Measurements from ENCODE around the gene BLVRA. TPM values are rescaled to one million over a fixed set of nuclear protein-coding genes. Genes with fewer than 3 reads are reported as not detected.
"Not testable (repeated sequence)": the region's sequence is repeated elsewhere in the genome, so short reads cannot be mapped to it uniquely, and the experiment has no call there.

BLVRA gene
- total and polyA plus RNA-seq, 10 of the 15 experiments (the other 5 are each of a cell fraction or from before 2014, with no cell fraction given), result 63.3 to 198 (median 102) TPM

DNA sequence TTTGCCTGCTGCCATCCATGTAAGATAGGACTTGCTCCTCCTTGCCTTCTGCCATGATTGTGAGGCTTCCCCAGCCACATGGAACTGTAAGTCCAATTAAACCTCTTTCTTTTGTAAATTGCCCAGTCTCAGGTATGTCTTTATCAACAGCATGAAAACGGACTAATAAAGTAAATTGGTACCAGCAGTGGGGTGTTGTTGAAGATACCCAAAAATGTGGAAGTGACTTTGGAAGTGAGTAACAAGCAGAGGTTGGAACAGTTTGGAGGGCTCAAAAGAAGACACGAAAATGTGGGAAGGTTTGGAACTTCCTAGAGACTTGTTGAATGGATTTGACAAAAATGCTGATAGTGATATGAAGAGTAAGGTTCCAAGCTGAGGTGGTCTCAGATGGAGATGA, 42.5 kb upstream of the BLVRA start:
- H3K9me3 ChIP-seq (replicated peaks; ENCODE audit: control insufficient read depth, insufficient read depth, low read length); DNase-seq (ENCODE audit: low read depth, low spot score); in situ Hi-C loops (cut with MboI); H3K27ac ChIP-seq (ENCODE audit: control insufficient read depth, insufficient read depth); POLR2A ChIA-PET; BruUV-seq (replicated peaks); FAIRE-seq; H2AFZ ChIP-seq (ENCODE audit: control insufficient read depth, low read depth, low read length); H3K27me3 ChIP-seq (replicated peaks in 1 of 2; ENCODE audit: control insufficient read depth in 2 of 2, insufficient read depth in 2 of 2, low read length in 1 of 2); ATAC-seq; H3K4me3 ChIP-seq; H3K9ac ChIP-seq (ENCODE audit: control insufficient read depth, insufficient read depth, low read length); H3K4me2 ChIP-seq (ENCODE audit: control insufficient read depth, insufficient read depth); H4K20me1 ChIP-seq (ENCODE audit: control insufficient read depth, insufficient read depth); intact Hi-C loops (cut with micrococcal nuclease; ENCODE audit: unreplicated experiment); H3K4me1 ChIP-seq (ENCODE audit: control insufficient read depth, insufficient read depth, low read length): not testable (repeated sequence)
- H3K36me3 ChIP-seq (ENCODE audit: control insufficient read depth in 2 of 2, insufficient read depth in 2 of 2, low read length in 1 of 2), result peaks cover 3 to 12% of the 10 kb centered on the region in 2 experiments; a peak in 3 of 4 replicates
- H3K79me2 ChIP-seq (ENCODE audit: control insufficient read depth, insufficient read depth, low read length), result peaks cover 59% of the 10 kb centered on the region
- ChIA-PET RAD21 (ENCODE audit: unreplicated experiment) (interaction anchor here (1.3 to 1.6 kb wide), 2 partner anchors 16 to 133 kb away, joined by 3 to 5 read pairs; partner anchors contain the start of gene STK17A), CTCF (interaction anchor here (0.6 to 7.6 kb wide), 6 partner anchors 16 to 281 kb away, joined by 3 to 100 read pairs (median 7); partner anchors contain the start of gene STK17A), SMC1A (ENCODE audit: uncharacterized antibody, unreplicated experiment) (interaction anchor here (3.0 kb wide), 1 partner anchor 20 kb away, joined by 9 read pairs; no protein-coding TSS in a partner anchor)
- WGBS (ENCODE audit: insufficient coverage, insufficient replicate concordance, low lambda C conversion rate, missing lambda C conversion rate), result 95% methylated on average over 2 of the region's 2 CpGs

GRCh38 chr7:43716598-43716997, 41.9 kb upstream of the BLVRA start:
- no peak overlapping the region for H3K4me2 ChIP-seq (ENCODE audit: control insufficient read depth, insufficient read depth)
- in situ Hi-C loops (cut with MboI), result no loop called here
- FAIRE-seq (no peak), ATAC-seq (no peak), DNase-seq (ENCODE audit: low read depth, low spot score) (no peak)
- peaks cover 3 to 12% of the 10 kb centered on the region in 2 experiments; a peak in 3 of 4 replicates for H3K36me3 ChIP-seq (ENCODE audit: control insufficient read depth in 2 of 2, insufficient read depth in 2 of 2, low read length in 1 of 2)
- no peaks in the 10 kb centered on the region; the same call in 1 of the 2 replicates for H4K20me1 ChIP-seq (ENCODE audit: control insufficient read depth, insufficient read depth)
- BruUV-seq (replicated peaks), result no TSS peak
- ChIA-PET RAD21 (ENCODE audit: unreplicated experiment) (interaction anchor here (1.3 kb wide), 1 partner anchor 134 kb away, joined by 5 read pairs; the partner anchor contains the start of gene STK17A), POLR2A (no interaction called here), SMC1A (ENCODE audit: uncharacterized antibody, unreplicated experiment) (interaction anchor here (0.7 to 3.9 kb wide), 4 partner anchors 10 to 135 kb away, joined by 3 to 30 read pairs (median 6); partner anchors contain the start of gene STK17A), CTCF (interaction anchor here (1.4 to 7.6 kb wide), 3 partner anchors 17 to 262 kb away, joined by 3 to 100 read pairs (median 4); no protein-coding TSS in a partner anchor)
- H3K4me3 ChIP-seq, result no peak overlapping the region
- H3K27me3 ChIP-seq (replicated peaks in 1 of 2; ENCODE audit: control insufficient read depth in 2 of 2, insufficient read depth in 2 of 2, low read length in 1 of 2), result no peaks in the 10 kb centered on the region
- no peak overlapping the region for H2AFZ ChIP-seq (ENCODE audit: control insufficient read depth, low read depth, low read length)
- TF ChIP-seq, protein P1, sequence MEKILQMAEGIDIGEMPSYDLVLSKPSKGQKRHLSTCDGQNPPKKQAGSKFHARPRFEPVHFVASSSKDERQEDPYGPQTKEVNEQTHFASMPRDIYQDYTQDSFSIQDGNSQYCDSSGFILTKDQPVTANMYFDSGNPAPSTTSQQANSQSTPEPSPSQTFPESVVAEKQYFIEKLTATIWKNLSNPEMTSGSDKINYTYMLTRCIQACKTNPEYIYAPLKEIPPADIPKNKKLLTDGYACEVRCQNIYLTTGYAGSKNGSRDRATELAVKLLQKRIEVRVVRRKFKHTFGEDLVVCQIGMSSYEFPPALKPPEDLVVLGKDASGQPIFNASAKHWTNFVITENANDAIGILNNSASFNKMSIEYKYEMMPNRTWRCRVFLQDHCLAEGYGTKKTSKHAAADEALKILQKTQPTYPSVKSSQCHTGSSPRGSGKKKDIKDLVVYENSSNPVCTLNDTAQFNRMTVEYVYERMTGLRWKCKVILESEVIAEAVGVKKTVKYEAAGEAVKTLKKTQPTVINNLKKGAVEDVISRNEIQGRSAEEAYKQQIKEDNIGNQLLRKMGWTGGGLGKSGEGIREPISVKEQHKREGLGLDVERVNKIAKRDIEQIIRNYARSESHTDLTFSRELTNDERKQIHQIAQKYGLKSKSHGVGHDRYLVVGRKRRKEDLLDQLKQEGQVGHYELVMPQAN (conservative IDR thresholded peaks at IDR 0.05), result no peak
- TF ChIP-seq NRF1 (conservative IDR thresholded peaks at IDR 0.05; ENCODE audit: low read depth, low read length) (no peak), MEF2A (IDR thresholded peaks at IDR 0.05; ENCODE audit: insufficient read depth, low read depth, low read length) (no peak), IKZF2 (IDR thresholded peaks at IDR 0.05) (no peak), SMARCA5 (IDR thresholded peaks at IDR 0.05) (no peak), RCOR1 (conservative IDR thresholded peaks at IDR 0.05; ENCODE audit: low read depth, low read length) (no peak), SP1 (IDR thresholded peaks at IDR 0.05; ENCODE audit: low read depth, low read length) (no peak), SMAD1 (IDR thresholded peaks at IDR 0.05; ENCODE audit: low read depth, partially characterized antibody) (no peak), RB1 (IDR thresholded peaks at IDR 0.05; ENCODE audit: borderline replicate concordance) (no peak), ZNF207 (IDR thresholded peaks at IDR 0.05; ENCODE audit: borderline replicate concordance) (no peak), SIX5 (IDR thresholded peaks at IDR 0.05; ENCODE audit: low read depth, low read length, severe bottlenecking) (no peak), RAD21 (IDR thresholded peaks at IDR 0.05; ENCODE audit: insufficient read depth, low read depth, low read length) (no peak), ZNF24 (IDR thresholded peaks at IDR 0.05) (no peak), SREBF2 (IDR thresholded peaks at IDR 0.05; ENCODE audit: low read length) (no peak)
- TF ChIP-seq, protein P2, sequence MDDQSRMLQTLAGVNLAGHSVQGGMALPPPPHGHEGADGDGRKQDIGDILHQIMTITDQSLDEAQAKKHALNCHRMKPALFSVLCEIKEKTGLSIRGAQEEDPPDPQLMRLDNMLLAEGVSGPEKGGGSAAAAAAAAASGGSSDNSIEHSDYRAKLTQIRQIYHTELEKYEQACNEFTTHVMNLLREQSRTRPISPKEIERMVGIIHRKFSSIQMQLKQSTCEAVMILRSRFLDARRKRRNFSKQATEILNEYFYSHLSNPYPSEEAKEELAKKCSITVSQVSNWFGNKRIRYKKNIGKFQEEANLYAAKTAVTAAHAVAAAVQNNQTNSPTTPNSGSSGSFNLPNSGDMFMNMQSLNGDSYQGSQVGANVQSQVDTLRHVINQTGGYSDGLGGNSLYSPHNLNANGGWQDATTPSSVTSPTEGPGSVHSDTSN (IDR thresholded peaks at IDR 0.05; ENCODE audit: insufficient replicate concordance, low read depth, low read length), result no peak
- H3K79me2 ChIP-seq (ENCODE audit: control insufficient read depth, insufficient read depth, low read length), result peaks cover 59% of the 10 kb centered on the region
- peaks cover 5% of the 10 kb centered on the region for H3K9me3 ChIP-seq (replicated peaks; ENCODE audit: control insufficient read depth, insufficient read depth, low read length)
- no peak overlapping the region for H3K27ac ChIP-seq (ENCODE audit: control insufficient read depth, insufficient read depth)
- H3K4me1 ChIP-seq (ENCODE audit: control insufficient read depth, insufficient read depth, low read length), result no peaks in the 10 kb centered on the region
- intact Hi-C loops (cut with micrococcal nuclease; ENCODE audit: unreplicated experiment), result no loop called here
- H3K9ac ChIP-seq (ENCODE audit: control insufficient read depth, insufficient read depth, low read length), result no peak overlapping the region
- 50% methylated on average over 2 of the region's 2 CpGs for WGBS (ENCODE audit: insufficient coverage, insufficient replicate concordance, low lambda C conversion rate, missing lambda C conversion rate)

Measured in GM12878 (cell line).